ENCODE measurements around the gene KANK2.

- no peak for TF ChIP-seq JUN (IDR thresholded peaks at IDR 0.05; ENCODE audit: low read depth, low read length)
- no peak for TF ChIP-seq PHF8 (conservative IDR thresholded peaks at IDR 0.05; ENCODE audit: low read depth, low read length)
- TF ChIP-seq FOSL1 (IDR thresholded peaks at IDR 0.05; ENCODE audit: insufficient read depth, low read depth, low read length), result no peak
- TF ChIP-seq RBBP5 (IDR thresholded peaks at IDR 0.05; ENCODE audit: borderline replicate concordance, low read depth, low read length), result no peak
- TF ChIP-seq CHD2 (IDR thresholded peaks at IDR 0.05; ENCODE audit: low read length), result no peak
- TF ChIP-seq CTCF (IDR thresholded peaks at IDR 0.05; ENCODE audit: control extremely low read depth in 1 of 3, insufficient read depth in 1 of 3, low read depth in 1 of 3, low read length in 3 of 3), result no peak
- TF ChIP-seq EZH2 (IDR thresholded peaks at IDR 0.05; ENCODE audit: low read depth, low read length, severe bottlenecking), result no peak
- TF ChIP-seq RXRA (IDR thresholded peaks at IDR 0.05; ENCODE audit: insufficient read depth, low read depth, low read length), result no peak
- TF ChIP-seq CREB1 (IDR thresholded peaks at IDR 0.05), result no peak
- no peak for TF ChIP-seq HDAC6 (IDR thresholded peaks at IDR 0.05; ENCODE audit: low read depth, low read length)
- no peak for TF ChIP-seq POLR2AphosphoS5 (IDR thresholded peaks at IDR 0.05; ENCODE audit: low read depth, low read length)
- TF ChIP-seq POLR2A (IDR thresholded peaks at IDR 0.05; ENCODE audit: control extremely low read depth in 1 of 2, low read depth in 2 of 2, low read length in 2 of 2), result no peak
- TF ChIP-seq EP300 (IDR thresholded peaks at IDR 0.05; ENCODE audit: borderline replicate concordance in 1 of 2, low read depth in 2 of 2, low read length in 2 of 2), result no peak
These were observed 23.0 kb downstream of the KANK2 start for GRCh38 chr19:11174336-11174735.

All from H1 (cell line).